Measurements from ENCODE around the gene CORT.
"Not testable (repeated sequence)": the region's sequence is repeated elsewhere in the genome, so short reads cannot be mapped to it uniquely, and the experiment has no call there.

The CORT gene

GRCh38 chr1:10437052-10437451 lies 12.8 kb upstream of the CORT start:
- no peak for DNase-seq (ENCODE audit: low read depth in 2 of 2, low spot score in 1 of 2)

GRCh38 chr1:10438677-10439163 lies 11.1 kb upstream of the CORT start:
- DNase-seq (ENCODE audit: low read depth in 2 of 2, low spot score in 1 of 2), result no peak

GRCh38 chr1:10440305-10440704 lies 9.5 kb upstream of the CORT start:
- no peak for DNase-seq (ENCODE audit: low read depth in 2 of 2, low spot score in 1 of 2)

GRCh38 chr1:10440794-10441193 lies 9.0 kb upstream of the CORT start:
- DNase-seq (ENCODE audit: low read depth in 2 of 2, low spot score in 1 of 2), result no peak

GRCh38 chr1:10444248-10444647 lies 5.6 kb upstream of the CORT start:
- DNase-seq (ENCODE audit: low read depth in 2 of 2, low spot score in 1 of 2), result no peak

- DNase-seq (ENCODE audit: low read depth in 2 of 2, low spot score in 1 of 2), result no peak
Measured at GRCh38 chr1:10444795-10445397, 4.9 kb upstream of the CORT start.

GRCh38 chr1:10446790-10447422 lies 2.9 kb upstream of the CORT start:
- no peak for DNase-seq (ENCODE audit: low read depth in 2 of 2, low spot score in 1 of 2)

GRCh38 chr1:10450156-10450814 lies 454 bp downstream of the CORT start:
- no peak for DNase-seq (ENCODE audit: low read depth in 2 of 2, low spot score in 1 of 2)

GRCh38 chr1:10450836-10451235 lies 1.0 kb downstream of the CORT start:
- no peak for DNase-seq (ENCODE audit: low read depth in 2 of 2, low spot score in 1 of 2)

- no peak for DNase-seq (ENCODE audit: low read depth in 2 of 2, low spot score in 1 of 2)
Measured at GRCh38 chr1:10451287-10451686, 1.5 kb downstream of the CORT start.

- DNase-seq (ENCODE audit: low read depth in 2 of 2, low spot score in 1 of 2), result no peak
Measured at GRCh38 chr1:10456048-10456447, 6.2 kb downstream of the CORT start.

GRCh38 chr1:10456661-10457060 lies 6.8 kb downstream of the CORT start:
- no peak for DNase-seq (ENCODE audit: low read depth in 2 of 2, low spot score in 1 of 2)

GRCh38 chr1:10457462-10457861 lies 7.6 kb downstream of the CORT start:
- not testable (repeated sequence) for DNase-seq (ENCODE audit: low read depth in 2 of 2, low spot score in 1 of 2)

- no peak for DNase-seq (ENCODE audit: low read depth in 2 of 2, low spot score in 1 of 2)
Measured at GRCh38 chr1:10457875-10458274, 8.0 kb downstream of the CORT start.

- no peak for DNase-seq (ENCODE audit: low read depth in 2 of 2, low spot score in 1 of 2)
Measured at GRCh38 chr1:10459184-10459583, 9.4 kb downstream of the CORT start.

- DNase-seq (ENCODE audit: low read depth in 2 of 2, low spot score in 1 of 2), result no peak
Measured at GRCh38 chr1:10467078-10467477, 17.2 kb downstream of the CORT start.

GRCh38 chr1:10470043-10470442 lies 20.2 kb downstream of the CORT start:
- DNase-seq (ENCODE audit: low read depth in 2 of 2, low spot score in 1 of 2), result no peak

GRCh38 chr1:10471411-10472219 lies 21.8 kb downstream of the CORT start:
- DNase-seq (ENCODE audit: low read depth in 2 of 2, low spot score in 1 of 2), result no peak

- DNase-seq (ENCODE audit: low read depth in 2 of 2, low spot score in 1 of 2), result peak; percentile 76 to 86
Measured at GRCh38 chr1:10472220-10473144, 22.7 kb downstream of the CORT start, which contains the start of gene DFFA. Gene DFFA, minus strand, starts transcription at chr1:10472529. Its CDS starts 71 bp downstream, at chr1:10472458.

- DNase-seq (ENCODE audit: low read depth in 2 of 2, low spot score in 1 of 2), result no peak
Measured at GRCh38 chr1:10473145-10473765, 23.4 kb downstream of the CORT start.
